MM.1S (cell line): ENCODE data around the gene ARHGAP44.

ENCODE experiments used
- DNase-seq: peaks from one replicate; pipeline ENCODE4 v3.0.0-alpha.2; 2015
- H2AFZ ChIP-seq: fragments of 300-600 bp; sonication (generic); 2 replicates; pipeline ENCODE4 v1.6.0; 2016; ENCODE audit warnings: antibody characterized with exemption, low read length
- H3F3A ChIP-seq: fragments of 300-600 bp; sonication (generic); 2 replicates; pipeline ENCODE4 v1.6.1; 2016; ENCODE audit warnings: mild to moderate bottlenecking, antibody characterized with exemption, low read length, moderate library complexity, mixed read lengths; ENCODE audit not compliant: insufficient read depth
- H3K27ac ChIP-seq: fragments of 300-600 bp; sonication (generic); 2 replicates; pipeline ENCODE4 v1.5.1; 2016; ENCODE audit warnings: mild to moderate bottlenecking, low read length
- H3K27me3 ChIP-seq: fragments of 300-600 bp; sonication (generic); replicated peaks from 2 replicates; pipeline ENCODE4 v1.6.0; 2016; ENCODE audit warnings: low read length; ENCODE audit not compliant: insufficient read depth
- H3K36me3 ChIP-seq: fragments of 300-600 bp; sonication (generic); replicated peaks from 2 replicates; pipeline ENCODE4 v1.6.1; 2016; ENCODE audit warnings: mild to moderate bottlenecking, low read length, mixed read lengths; ENCODE audit not compliant: insufficient read depth
- H3K4me1 ChIP-seq: fragments of 300-600 bp; sonication (generic); 2 replicates; pipeline ENCODE4 v1.6.1; 2016; ENCODE audit warnings: low read length, mixed read lengths
- H3K4me2 ChIP-seq: fragments of 300-600 bp; sonication (generic); 2 replicates; pipeline ENCODE4 v1.6.0; 2016; ENCODE audit warnings: low read depth, low read length
- H3K4me3 ChIP-seq: fragments of 300-600 bp; sonication (generic); 2 replicates; pipeline ENCODE4 v1.5.1; 2016; ENCODE audit warnings: low read length, mixed read lengths
- H3K79me2 ChIP-seq: fragments of 300-600 bp; sonication (generic); 2 replicates; pipeline ENCODE4 v1.6.1; 2016; ENCODE audit warnings: mixed run types, low read length, mixed read lengths
- H3K9ac ChIP-seq: fragments of 300-600 bp; sonication (generic); 2 replicates; pipeline ENCODE4 v1.6.1; 2016; ENCODE audit warnings: low read length, mixed read lengths
- H3K9me2 ChIP-seq: fragments of 300-600 bp; sonication (generic); replicated peaks from 2 replicates; pipeline ENCODE4 v1.6.1; 2016; ENCODE audit warnings: mild to moderate bottlenecking, low read length, mixed read lengths; ENCODE audit not compliant: insufficient read depth
- H3K9me3 ChIP-seq: fragments of 300-600 bp; sonication (generic); replicated peaks from 2 replicates; pipeline ENCODE4 v1.6.1; 2016; ENCODE audit warnings: mild to moderate bottlenecking, low read length, mixed read lengths; ENCODE audit not compliant: insufficient read depth
- H4K20me1 ChIP-seq: fragments of 300-600 bp; sonication (generic); 2 replicates; pipeline ENCODE4 v1.6.1; 2016; ENCODE audit warnings: mild to moderate bottlenecking, low read length, moderate library complexity, mixed read lengths; ENCODE audit not compliant: insufficient read depth
- CTCF ChIP-seq: fragments of 300-600 bp; sonication (generic); IDR thresholded peaks from 2 replicates; pipeline ENCODE4 v1.5.1; 2016; ENCODE audit warnings: antibody characterized with exemption, low read length, mixed read lengths
- EZH2 ChIP-seq: fragments of 300-600 bp; sonication (generic); optimal IDR thresholded peaks from 2 replicates; pipeline ENCODE3; 2017; ENCODE audit warnings: low read depth, mild to moderate bottlenecking, antibody characterized with exemption, low read length, mixed read lengths
- EZH2phosphoT487 ChIP-seq: fragments of 300-600 bp; sonication (generic); IDR thresholded peaks from 2 replicates; pipeline ENCODE4 v1.6.1; 2018; ENCODE audit warnings: antibody characterized with exemption, low read length

The ARHGAP44 gene

GRCh38 chr17:12911239-12911638, 121.9 kb downstream of the ARHGAP44 start:
- H3F3A ChIP-seq, result no peaks in the 10 kb centered on the region
- H3K9me2 ChIP-seq, result no peaks in the 10 kb centered on the region
- H2AFZ ChIP-seq, result no peak overlapping the region
- no peaks in the 10 kb centered on the region for H3K4me1 ChIP-seq
- no peaks in the 10 kb centered on the region for H3K79me2 ChIP-seq
- no peaks in the 10 kb centered on the region for H3K9me3 ChIP-seq
- H3K9ac ChIP-seq, result no peak overlapping the region
- DNase-seq, result no peak
- no peak overlapping the region for H3K4me3 ChIP-seq
- H4K20me1 ChIP-seq, result no peaks in the 10 kb centered on the region
- no peak overlapping the region for H3K4me2 ChIP-seq
- no peaks in the 10 kb centered on the region for H3K27me3 ChIP-seq
- H3K36me3 ChIP-seq, result no peaks in the 10 kb centered on the region
- no peak for TF ChIP-seq EZH2phosphoT487
- no peak for TF ChIP-seq EZH2
- TF ChIP-seq CTCF, result no peak
- no peak overlapping the region for H3K27ac ChIP-seq

- Histone ChIP-seq H3K9me3 (no peaks in the 10 kb centered on the region), H3K27ac (no peak overlapping the region), H3K4me2 (no peak overlapping the region), H3K27me3 (no peaks in the 10 kb centered on the region), H3K36me3 (no peaks in the 10 kb centered on the region), H3K4me3 (no peak overlapping the region), H3K79me2 (no peaks in the 10 kb centered on the region), H2AFZ (no peak overlapping the region), H4K20me1 (no peaks in the 10 kb centered on the region), H3K9me2 (no peaks in the 10 kb centered on the region), H3K4me1 (no peaks in the 10 kb centered on the region), H3K9ac (no peak overlapping the region), H3F3A (no peaks in the 10 kb centered on the region)
- TF ChIP-seq EZH2, result no peak
- TF ChIP-seq EZH2phosphoT487, result no peak
- no peak for TF ChIP-seq CTCF
- no peak for DNase-seq
These were observed 128.1 kb downstream of the ARHGAP44 start for GRCh38 chr17:12917399-12917798.

GRCh38 chr17:12918142-12918541, 128.8 kb downstream of the ARHGAP44 start:
- no peaks in the 10 kb centered on the region for H3F3A ChIP-seq
- no peak for DNase-seq
- H2AFZ ChIP-seq, result no peak overlapping the region
- H3K9me2 ChIP-seq, result no peaks in the 10 kb centered on the region
- no peaks in the 10 kb centered on the region for H3K27me3 ChIP-seq
- H3K4me1 ChIP-seq, result no peaks in the 10 kb centered on the region
- no peaks in the 10 kb centered on the region for H3K9me3 ChIP-seq
- no peaks in the 10 kb centered on the region for H3K79me2 ChIP-seq
- H3K27ac ChIP-seq, result no peak overlapping the region
- TF ChIP-seq EZH2phosphoT487, result no peak
- no peak overlapping the region for H3K9ac ChIP-seq
- no peaks in the 10 kb centered on the region for H4K20me1 ChIP-seq
- H3K4me3 ChIP-seq, result no peak overlapping the region
- H3K36me3 ChIP-seq, result no peaks in the 10 kb centered on the region
- no peak overlapping the region for H3K4me2 ChIP-seq

- H3K36me3 ChIP-seq, result no peaks in the 10 kb centered on the region
- no peak overlapping the region for H3K9ac ChIP-seq
- H3K27ac ChIP-seq, result no peak overlapping the region
- H3F3A ChIP-seq, result no peaks in the 10 kb centered on the region
- H4K20me1 ChIP-seq, result no peaks in the 10 kb centered on the region
- no peak for DNase-seq
- TF ChIP-seq EZH2 (no peak), EZH2phosphoT487 (no peak), CTCF (no peak)
- no peak overlapping the region for H3K4me3 ChIP-seq
- H3K4me1 ChIP-seq, result no peaks in the 10 kb centered on the region
- H2AFZ ChIP-seq, result no peak overlapping the region
- no peaks in the 10 kb centered on the region for H3K27me3 ChIP-seq
- H3K79me2 ChIP-seq, result no peaks in the 10 kb centered on the region
- H3K9me3 ChIP-seq, result no peaks in the 10 kb centered on the region
- no peak overlapping the region for H3K4me2 ChIP-seq
- no peaks in the 10 kb centered on the region for H3K9me2 ChIP-seq
These were observed 132.8 kb downstream of the ARHGAP44 start for GRCh38 chr17:12922120-12922519.
